ENCODE data around the gene FAT2.
"Not testable (repeated sequence)": the region's sequence is repeated elsewhere in the genome, so short reads cannot be mapped to it uniquely, and the experiment has no call there.

The FAT2 gene

DNA sequence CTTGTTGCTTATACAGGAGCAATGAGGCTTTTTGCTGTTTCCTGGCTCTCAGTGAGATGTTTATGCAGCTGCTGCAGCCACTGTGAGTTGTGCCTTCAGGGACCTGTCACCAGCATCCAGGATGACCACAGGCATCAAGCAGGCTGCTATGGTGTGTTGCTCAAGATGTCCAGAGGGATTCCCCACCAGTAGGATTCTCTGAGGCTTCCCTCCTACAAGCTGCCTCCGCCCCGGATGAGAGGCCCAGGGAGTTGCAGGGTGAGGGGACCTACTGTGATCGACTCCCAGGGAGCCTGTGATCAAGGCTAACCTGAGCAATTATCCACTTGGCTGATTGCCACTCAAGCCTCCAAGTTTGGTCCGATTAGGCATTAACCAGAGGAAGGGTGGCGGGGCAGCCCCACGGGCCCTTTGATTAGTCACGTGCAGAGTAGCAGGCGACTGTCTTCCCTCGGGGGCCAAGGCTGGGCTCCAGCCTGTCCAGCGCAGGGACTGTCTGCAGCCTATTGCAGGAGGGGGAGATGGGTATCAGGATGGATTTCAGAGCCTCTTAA is 1.8 kb upstream of the FAT2 start:
- Mint-ChIP-seq H3K36me3 (ENCODE audit: low read depth) (no peaks in the 10 kb centered on the region), H3K4me3 (no peak overlapping the region), H3K4me1 (peaks cover 56% of the 10 kb centered on the region), H3K9me3 (no peaks in the 10 kb centered on the region), H3K27ac (peak overlapping the region; percentile 42 to 74 (median 74)), H3K27me3 (ENCODE audit: low read depth) (peaks cover 18% of the 10 kb centered on the region)
- TF ChIP-seq, protein P1, sequence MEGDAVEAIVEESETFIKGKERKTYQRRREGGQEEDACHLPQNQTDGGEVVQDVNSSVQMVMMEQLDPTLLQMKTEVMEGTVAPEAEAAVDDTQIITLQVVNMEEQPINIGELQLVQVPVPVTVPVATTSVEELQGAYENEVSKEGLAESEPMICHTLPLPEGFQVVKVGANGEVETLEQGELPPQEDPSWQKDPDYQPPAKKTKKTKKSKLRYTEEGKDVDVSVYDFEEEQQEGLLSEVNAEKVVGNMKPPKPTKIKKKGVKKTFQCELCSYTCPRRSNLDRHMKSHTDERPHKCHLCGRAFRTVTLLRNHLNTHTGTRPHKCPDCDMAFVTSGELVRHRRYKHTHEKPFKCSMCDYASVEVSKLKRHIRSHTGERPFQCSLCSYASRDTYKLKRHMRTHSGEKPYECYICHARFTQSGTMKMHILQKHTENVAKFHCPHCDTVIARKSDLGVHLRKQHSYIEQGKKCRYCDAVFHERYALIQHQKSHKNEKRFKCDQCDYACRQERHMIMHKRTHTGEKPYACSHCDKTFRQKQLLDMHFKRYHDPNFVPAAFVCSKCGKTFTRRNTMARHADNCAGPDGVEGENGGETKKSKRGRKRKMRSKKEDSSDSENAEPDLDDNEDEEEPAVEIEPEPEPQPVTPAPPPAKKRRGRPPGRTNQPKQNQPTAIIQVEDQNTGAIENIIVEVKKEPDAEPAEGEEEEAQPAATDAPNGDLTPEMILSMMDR (IDR thresholded peaks at IDR 0.05; ENCODE audit: unreplicated experiment in 3 of 3): no peak

DNA sequence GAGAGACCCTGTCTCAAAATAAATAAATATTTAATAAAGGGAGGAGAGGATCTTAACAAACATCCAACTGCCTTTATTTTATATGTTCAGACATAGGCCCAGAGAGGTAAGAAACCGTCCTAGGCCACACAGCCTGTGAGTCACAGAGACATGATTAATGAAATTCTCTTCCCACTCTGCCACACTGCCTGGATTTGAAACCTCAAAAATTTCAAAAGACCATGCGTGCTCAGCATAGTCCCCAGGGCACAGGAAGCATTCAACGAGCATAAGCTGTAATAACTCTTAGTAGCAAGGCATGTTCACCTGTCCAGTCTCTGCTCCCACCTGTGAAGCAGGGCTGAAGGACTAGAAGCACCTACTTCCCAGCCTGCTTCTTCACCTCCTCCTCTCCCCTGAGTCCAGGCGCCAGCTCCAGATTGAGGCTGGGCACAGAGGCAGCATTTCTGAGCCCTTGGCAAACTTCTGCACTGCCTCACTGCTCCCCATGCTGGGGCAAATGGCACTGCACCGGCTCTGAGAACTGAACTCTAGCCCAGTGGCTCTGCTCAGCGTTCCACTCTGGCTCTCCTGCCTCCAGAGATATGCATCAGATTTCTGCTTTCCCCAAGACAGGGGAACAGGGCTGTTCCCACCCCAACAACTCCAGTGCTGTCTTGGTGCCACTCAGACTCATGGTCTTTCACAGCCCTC is 1.1 kb downstream of the FAT2 start:
- Mint-ChIP-seq H3K36me3 (ENCODE audit: low read depth) (no peaks in the 10 kb centered on the region), H3K4me3 (peak overlapping the region in 2 of 3 experiments; percentile 17 to 57), H3K27me3 (ENCODE audit: low read depth) (peaks cover 15% of the 10 kb centered on the region), H3K27ac (peak overlapping the region in 1 of 3 experiments; percentile 74), H3K9me3 (no peaks in the 10 kb centered on the region), H3K4me1 (peaks cover 31% of the 10 kb centered on the region)
- TF ChIP-seq, protein P1 (IDR thresholded peaks at IDR 0.05; ENCODE audit: unreplicated experiment in 3 of 3): no peak

DNA sequence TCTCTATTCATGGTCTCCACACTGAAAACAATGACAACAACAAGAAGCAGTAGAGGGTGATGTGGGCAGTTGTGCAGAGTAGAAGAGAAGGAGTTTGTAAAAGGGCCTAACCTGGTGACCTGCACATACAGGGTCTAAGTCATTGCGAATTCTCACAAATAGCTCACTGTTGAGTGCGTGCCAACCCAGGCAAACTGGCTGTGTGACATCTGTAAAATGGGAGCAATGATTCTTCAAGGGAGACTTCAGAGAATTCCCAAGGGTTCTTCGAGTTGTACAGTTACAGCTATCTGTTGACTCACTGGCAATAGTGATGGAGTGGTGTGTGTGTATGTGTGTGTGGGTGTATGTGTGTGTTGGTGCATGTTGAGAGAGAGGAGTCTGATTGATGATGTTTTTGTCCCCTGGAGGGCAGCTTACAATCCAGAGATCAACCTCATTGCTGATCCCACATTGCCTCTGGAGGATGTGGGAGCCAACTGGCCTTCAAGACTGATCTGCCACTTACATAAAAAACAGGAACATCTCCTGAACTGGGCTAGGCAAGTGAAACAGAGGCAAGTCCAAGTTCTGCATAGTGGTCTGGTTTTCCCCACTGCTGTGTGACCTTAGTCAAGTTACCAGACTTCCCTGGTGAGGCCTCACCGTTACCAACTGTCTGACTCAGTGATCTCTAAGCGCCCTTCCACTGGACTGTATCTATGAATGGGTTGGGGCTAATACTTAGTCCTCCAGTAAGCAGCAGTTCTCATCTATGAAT is 3.2 kb downstream of the FAT2 start:
- H3K27me3 Mint-ChIP-seq (ENCODE audit: low read depth): peaks cover 14% of the 10 kb centered on the region
- no peaks in the 10 kb centered on the region for H3K9me3 Mint-ChIP-seq
- H3K4me3 Mint-ChIP-seq: no peak overlapping the region
- no peaks in the 10 kb centered on the region for H3K36me3 Mint-ChIP-seq (ENCODE audit: low read depth)
- TF ChIP-seq, protein P1 (IDR thresholded peaks at IDR 0.05; ENCODE audit: unreplicated experiment in 3 of 3): no peak
- H3K27ac Mint-ChIP-seq: no peak overlapping the region
- H3K4me1 Mint-ChIP-seq: peaks cover 16% of the 10 kb centered on the region

DNA sequence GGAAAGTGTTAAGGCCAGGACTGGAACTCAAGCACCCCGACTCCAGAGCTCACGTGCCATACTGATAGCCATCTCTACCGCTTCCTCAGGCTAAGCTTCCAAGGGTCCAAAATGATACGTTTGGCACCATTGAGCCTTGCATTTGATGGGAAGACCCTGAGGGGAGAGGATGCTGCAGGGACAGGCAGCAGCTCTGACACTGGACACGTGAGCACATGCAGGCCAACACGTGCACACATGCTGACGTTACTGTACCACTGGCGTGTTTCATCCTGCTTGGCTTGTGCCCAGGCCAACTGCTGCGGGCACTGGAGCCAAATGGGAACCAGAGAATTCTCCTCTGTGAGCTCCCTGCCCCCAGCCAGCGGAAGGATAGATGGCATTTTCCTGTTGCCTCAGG is 5.2 kb downstream of the FAT2 start:
- Mint-ChIP-seq H3K4me1 (peaks cover 8% of the 10 kb centered on the region), H3K27ac (no peak overlapping the region), H3K36me3 (ENCODE audit: low read depth) (no peaks in the 10 kb centered on the region), H3K4me3 (no peak overlapping the region), H3K27me3 (ENCODE audit: low read depth) (peaks cover 19% of the 10 kb centered on the region), H3K9me3 (no peaks in the 10 kb centered on the region)
- TF ChIP-seq, protein P1 (IDR thresholded peaks at IDR 0.05; ENCODE audit: unreplicated experiment in 3 of 3): no peak

DNA sequence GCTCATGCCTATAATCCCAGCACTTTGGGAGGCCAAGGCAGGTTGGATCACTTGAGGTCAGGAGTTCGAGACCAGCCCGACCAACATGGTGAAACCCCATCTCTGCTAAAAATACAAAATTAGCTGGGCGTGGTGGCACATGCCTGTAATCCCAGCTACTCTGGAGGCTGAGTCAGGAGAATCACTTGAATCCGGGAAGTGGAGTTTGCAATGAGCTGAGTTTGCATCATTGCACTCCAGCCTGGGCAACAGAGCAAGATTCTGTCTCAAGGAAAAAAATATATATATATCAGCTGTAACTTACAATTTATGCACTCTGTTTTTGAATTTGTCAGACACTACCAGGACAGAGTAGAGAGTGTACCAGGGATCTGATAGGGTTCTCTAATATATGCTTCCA is 5.8 kb downstream of the FAT2 start:
- peaks cover 18% of the 10 kb centered on the region for H3K27me3 Mint-ChIP-seq (ENCODE audit: low read depth)
- H3K4me3 Mint-ChIP-seq; H3K36me3 Mint-ChIP-seq (ENCODE audit: low read depth); H3K27ac Mint-ChIP-seq; H3K9me3 Mint-ChIP-seq: not testable (repeated sequence)
- H3K4me1 Mint-ChIP-seq: peaks cover 13% of the 10 kb centered on the region

DNA sequence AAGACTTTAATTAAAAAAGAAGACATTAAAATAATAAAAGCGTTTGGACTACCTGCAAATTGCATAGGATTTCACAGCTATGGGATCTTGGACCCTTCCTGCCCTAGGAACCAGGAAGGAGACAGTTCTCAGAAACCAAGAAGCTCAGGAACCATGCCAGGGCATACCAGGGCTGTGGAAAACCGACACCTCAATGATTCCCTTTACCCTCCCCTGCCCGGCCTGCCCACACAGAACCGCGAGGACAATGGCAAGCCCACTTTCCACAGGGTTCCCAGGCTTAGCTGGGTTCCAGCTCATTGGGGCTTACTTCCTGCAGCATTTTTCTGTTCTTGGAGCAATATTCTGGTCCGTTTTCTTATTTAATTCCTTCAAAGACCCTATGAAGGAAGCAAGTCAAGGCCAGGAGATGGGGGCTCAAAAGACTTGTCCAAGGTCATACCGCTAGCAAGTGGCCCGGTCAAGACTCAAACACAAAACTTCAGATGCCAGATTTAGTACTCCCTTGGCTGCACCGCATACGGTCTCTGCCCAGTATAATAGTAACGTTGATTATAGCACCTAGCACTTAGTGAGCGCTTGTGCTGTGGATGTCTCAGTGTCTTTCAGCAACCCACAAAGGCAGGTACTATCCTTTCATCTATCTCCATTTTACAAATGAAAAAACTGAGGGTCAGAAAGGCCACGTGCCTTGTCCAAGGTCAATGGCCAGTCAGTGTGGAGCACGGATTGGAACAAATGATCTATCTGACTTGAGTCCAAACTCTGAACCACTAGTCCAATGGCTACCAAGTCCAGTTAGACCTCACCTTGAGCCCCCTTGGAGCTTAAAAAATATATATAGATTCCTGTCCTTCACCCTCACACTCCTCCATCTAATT is 6.8 kb downstream of the FAT2 start:
- no peaks in the 10 kb centered on the region for H3K9me3 Mint-ChIP-seq
- H3K4me3 Mint-ChIP-seq: no peak overlapping the region
- H3K4me1 Mint-ChIP-seq: peaks cover 14% of the 10 kb centered on the region
- no peaks in the 10 kb centered on the region for H3K36me3 Mint-ChIP-seq (ENCODE audit: low read depth)
- no peak overlapping the region for H3K27ac Mint-ChIP-seq
- TF ChIP-seq, protein P1 (IDR thresholded peaks at IDR 0.05; ENCODE audit: unreplicated experiment in 3 of 3): no peak
- peaks cover 16% of the 10 kb centered on the region for H3K27me3 Mint-ChIP-seq (ENCODE audit: low read depth)

All from nephron (organoid).